ENCODE data around the gene NOL4L. TPM values are rescaled to one million over a fixed set of nuclear protein-coding genes. Genes with fewer than 3 reads are reported as not detected.

Gene NOL4L
- total and polyA plus RNA-seq, 2 donors (not counting 3 experiments of a cell fraction or from before 2014, with no cell fraction given): 55.2 to 79.6 TPM

DNA sequence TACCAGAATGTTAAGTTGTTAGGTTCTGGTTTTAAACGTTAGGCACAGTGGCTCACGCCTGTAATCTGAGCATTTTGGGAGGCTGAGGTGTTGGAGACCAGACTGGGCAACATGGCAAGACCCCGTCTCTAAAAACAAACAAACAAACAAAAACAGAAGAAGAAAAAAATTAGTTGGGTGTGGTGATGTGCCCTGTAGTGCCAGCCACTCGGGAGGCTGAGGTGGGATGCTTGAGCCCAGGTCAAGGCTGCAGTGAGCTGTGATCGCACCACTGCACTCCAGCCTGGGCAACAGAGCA is 19.4 kb downstream of the NOL4L start:
- H3K9me1 ChIP-seq (replicated peaks; ENCODE audit: control insufficient read depth, extremely low read depth, insufficient read depth, low read length): no peaks in the 10 kb centered on the region
- no peak overlapping the region for H3K27ac ChIP-seq (ENCODE audit: insufficient read depth, low read depth, low read length)
- H3K4me3 ChIP-seq (replicated peaks in 1 of 3; ENCODE audit: insufficient read depth in 1 of 3, low read depth in 1 of 3, low read length in 3 of 3): no peak overlapping the region
- no peak overlapping the region for H2AFZ ChIP-seq (ENCODE audit: low read depth, low read length)
- no peak for TF ChIP-seq GATA2 (IDR thresholded peaks at IDR 0.05; ENCODE audit: insufficient read depth, insufficient read length, low read depth, low read length)
- TF ChIP-seq POLR2AphosphoS5 (IDR thresholded peaks at IDR 0.05; ENCODE audit: insufficient read depth, low read depth, low read length): no peak
- TF ChIP-seq EZH2 (IDR thresholded peaks at IDR 0.05; ENCODE audit: borderline replicate concordance, low read depth, low read length, severe bottlenecking): no peak
- no peak for FAIRE-seq
- no TSS peak for BruUV-seq (replicated peaks)
- dilution Hi-C loops (cut with MboI; ENCODE audit: extremely low pct_ligation_motif_present, low sequenced_read_pairs): no loop called here
- no peak for DNase-seq (ENCODE audit: low read depth, low spot score)
- ChIA-PET CTCF (interaction anchor here (0.9 to 1.5 kb wide), 3 partner anchors 8 to 15 kb away, joined by 3 read pairs; no protein-coding TSS in a partner anchor), POLR2A (no interaction called here)
- no peaks in the 10 kb centered on the region for H3K79me2 ChIP-seq (ENCODE audit: control insufficient read depth, insufficient read depth, low read length)
- no peak overlapping the region for H3K4me2 ChIP-seq (ENCODE audit: insufficient read depth, low read length)
- H3K9ac ChIP-seq (replicated peaks; ENCODE audit: extremely low read depth, insufficient read depth, low read length): no peak overlapping the region
- intact Hi-C loops (cut with micrococcal nuclease): no loop called here
- H3K27me3 ChIP-seq (ENCODE audit: control insufficient read depth in 2 of 2, insufficient read depth in 2 of 2, low read length in 2 of 2): no peaks in the 10 kb centered on the region
- H3K36me3 ChIP-seq (ENCODE audit: control insufficient read depth in 2 of 2, extremely low read depth in 1 of 2, insufficient read depth in 2 of 2, low read length in 2 of 2): no peaks in the 10 kb centered on the region
- H4K20me1 ChIP-seq (replicated peaks; ENCODE audit: control insufficient read depth, extremely low read depth, insufficient read depth, low read length): no peaks in the 10 kb centered on the region
- H3K9me3 ChIP-seq (replicated peaks; ENCODE audit: control insufficient read depth, insufficient read depth, low read length): no peaks in the 10 kb centered on the region
- no peaks in the 10 kb centered on the region for H3K4me1 ChIP-seq (ENCODE audit: control insufficient read depth, extremely low read depth, insufficient read depth, low read length)

DNA sequence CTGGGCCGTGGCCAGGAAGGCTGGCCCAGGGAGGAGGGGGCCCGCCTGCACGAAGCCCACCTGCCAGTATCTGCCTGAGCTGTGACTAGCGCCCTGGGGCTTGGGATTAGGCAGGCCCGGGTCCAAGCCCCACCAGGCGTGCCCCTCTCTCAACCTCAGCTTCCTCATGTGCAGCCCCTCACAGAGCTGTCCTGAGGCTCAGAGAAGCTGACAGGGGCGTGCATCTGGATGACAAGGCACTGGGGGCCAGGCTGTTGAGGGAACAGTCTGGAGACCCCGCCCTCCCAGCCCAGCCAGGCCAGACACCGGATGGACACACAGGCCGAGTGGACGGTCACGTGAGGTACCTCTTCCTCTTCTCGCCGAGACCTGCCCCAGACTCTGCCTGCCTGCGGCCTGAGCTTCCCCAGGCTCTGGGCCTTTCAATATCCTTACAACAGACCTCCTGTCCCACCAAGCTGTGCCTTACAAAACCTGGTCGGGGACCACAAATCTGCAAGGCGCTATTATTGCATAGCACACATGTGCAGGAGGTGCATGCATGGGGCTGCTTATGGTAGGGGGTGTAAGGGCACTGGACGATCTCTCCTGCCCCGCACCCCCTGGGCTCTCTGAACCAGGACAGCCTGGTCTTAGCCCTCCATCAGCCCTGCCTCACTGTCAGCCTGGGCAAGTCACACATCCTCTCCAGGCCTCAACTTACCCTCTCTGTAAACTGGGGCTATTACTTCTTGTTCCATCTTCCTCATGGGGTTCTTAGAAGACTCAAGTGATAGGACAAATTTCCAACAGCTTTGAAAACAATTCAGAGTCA is 20.0 kb downstream of the NOL4L start:
- DNase-seq (ENCODE audit: low read depth, low spot score): no peak
- FAIRE-seq: no peak
- no peak for TF ChIP-seq POLR2A (IDR thresholded peaks at IDR 0.05; ENCODE audit: low read depth, low read length)
- no peak for TF ChIP-seq JUN (IDR thresholded peaks at IDR 0.05; ENCODE audit: borderline replicate concordance, insufficient read depth, insufficient read length, low read depth)
- no peak for TF ChIP-seq EZH2 (IDR thresholded peaks at IDR 0.05; ENCODE audit: borderline replicate concordance, low read depth, low read length, severe bottlenecking)
- TF ChIP-seq GATA2 (IDR thresholded peaks at IDR 0.05; ENCODE audit: insufficient read depth, insufficient read length, low read depth, low read length): no peak
- TF ChIP-seq MYC (IDR thresholded peaks at IDR 0.05; ENCODE audit: low read depth, low read length): no peak
- TF ChIP-seq, protein P1, sequence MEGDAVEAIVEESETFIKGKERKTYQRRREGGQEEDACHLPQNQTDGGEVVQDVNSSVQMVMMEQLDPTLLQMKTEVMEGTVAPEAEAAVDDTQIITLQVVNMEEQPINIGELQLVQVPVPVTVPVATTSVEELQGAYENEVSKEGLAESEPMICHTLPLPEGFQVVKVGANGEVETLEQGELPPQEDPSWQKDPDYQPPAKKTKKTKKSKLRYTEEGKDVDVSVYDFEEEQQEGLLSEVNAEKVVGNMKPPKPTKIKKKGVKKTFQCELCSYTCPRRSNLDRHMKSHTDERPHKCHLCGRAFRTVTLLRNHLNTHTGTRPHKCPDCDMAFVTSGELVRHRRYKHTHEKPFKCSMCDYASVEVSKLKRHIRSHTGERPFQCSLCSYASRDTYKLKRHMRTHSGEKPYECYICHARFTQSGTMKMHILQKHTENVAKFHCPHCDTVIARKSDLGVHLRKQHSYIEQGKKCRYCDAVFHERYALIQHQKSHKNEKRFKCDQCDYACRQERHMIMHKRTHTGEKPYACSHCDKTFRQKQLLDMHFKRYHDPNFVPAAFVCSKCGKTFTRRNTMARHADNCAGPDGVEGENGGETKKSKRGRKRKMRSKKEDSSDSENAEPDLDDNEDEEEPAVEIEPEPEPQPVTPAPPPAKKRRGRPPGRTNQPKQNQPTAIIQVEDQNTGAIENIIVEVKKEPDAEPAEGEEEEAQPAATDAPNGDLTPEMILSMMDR (IDR thresholded peaks at IDR 0.05; ENCODE audit: extremely low read depth in 1 of 2, insufficient read depth in 1 of 2, low read depth in 1 of 2, low read length in 2 of 2): no peak
- no peak for TF ChIP-seq FOS (IDR thresholded peaks at IDR 0.05; ENCODE audit: borderline replicate concordance, insufficient read depth, low read length)
- TF ChIP-seq, protein P2, sequence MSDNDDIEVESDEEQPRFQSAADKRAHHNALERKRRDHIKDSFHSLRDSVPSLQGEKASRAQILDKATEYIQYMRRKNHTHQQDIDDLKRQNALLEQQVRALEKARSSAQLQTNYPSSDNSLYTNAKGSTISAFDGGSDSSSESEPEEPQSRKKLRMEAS (IDR thresholded peaks at IDR 0.05; ENCODE audit: insufficient read depth, insufficient read length): no peak
- TF ChIP-seq POLR2AphosphoS5 (IDR thresholded peaks at IDR 0.05; ENCODE audit: insufficient read depth, low read depth, low read length): no peak
- no TSS peak for BruUV-seq (replicated peaks)
- H3K27ac ChIP-seq (ENCODE audit: insufficient read depth, low read depth, low read length): no peak overlapping the region
- CTCF ChIA-PET: interaction anchor here (0.9 to 1.5 kb wide), 2 partner anchors 9 to 15 kb away, joined by 3 read pairs; no protein-coding TSS in a partner anchor
- H3K9me3 ChIP-seq (replicated peaks; ENCODE audit: control insufficient read depth, insufficient read depth, low read length): no peaks in the 10 kb centered on the region
- H3K4me3 ChIP-seq (replicated peaks in 1 of 3; ENCODE audit: insufficient read depth in 1 of 3, low read depth in 1 of 3, low read length in 3 of 3): no peak overlapping the region
- POLR2A ChIA-PET: no interaction called here
- H3K27me3 ChIP-seq (ENCODE audit: control insufficient read depth in 2 of 2, insufficient read depth in 2 of 2, low read length in 2 of 2): no peaks in the 10 kb centered on the region
- no peak overlapping the region for H3K4me2 ChIP-seq (ENCODE audit: insufficient read depth, low read length)
- H3K36me3 ChIP-seq (ENCODE audit: control insufficient read depth in 2 of 2, extremely low read depth in 1 of 2, insufficient read depth in 2 of 2, low read length in 2 of 2): no peaks in the 10 kb centered on the region
- intact Hi-C loops (cut with micrococcal nuclease) (no loop called here), dilution Hi-C loops (cut with MboI; ENCODE audit: extremely low pct_ligation_motif_present, low sequenced_read_pairs) (no loop called here)
- H3K4me1 ChIP-seq (ENCODE audit: control insufficient read depth, extremely low read depth, insufficient read depth, low read length): no peaks in the 10 kb centered on the region
- H3K9me1 ChIP-seq (replicated peaks; ENCODE audit: control insufficient read depth, extremely low read depth, insufficient read depth, low read length): no peaks in the 10 kb centered on the region
- no peak overlapping the region for H3K9ac ChIP-seq (replicated peaks; ENCODE audit: extremely low read depth, insufficient read depth, low read length)
- no peak overlapping the region for H2AFZ ChIP-seq (ENCODE audit: low read depth, low read length)
- no peaks in the 10 kb centered on the region for H3K79me2 ChIP-seq (ENCODE audit: control insufficient read depth, insufficient read depth, low read length)
- H4K20me1 ChIP-seq (replicated peaks; ENCODE audit: control insufficient read depth, extremely low read depth, insufficient read depth, low read length): no peaks in the 10 kb centered on the region

Data from endothelial cell of umbilical vein (primary cell).